LNCAP (cell line): Measurements from ENCODE around the gene CTDSP2.

Experiments used
- CTCF ChIP-seq: fragments of 450-650 bp; IDR thresholded peaks from 2 replicates; pipeline ENCODE4 v1.5.1; 2017; ENCODE audit warnings: mild to moderate bottlenecking

Gene CTDSP2

GRCh38 chr12:57872362-57872761, 25.8 kb upstream of the CTDSP2 start:
- TF ChIP-seq CTCF, result no peak

GRCh38 chr12:57869927-57870318, 23.4 kb upstream of the CTDSP2 start:
- no peak for TF ChIP-seq CTCF

GRCh38 chr12:57869298-57869926, 22.9 kb upstream of the CTDSP2 start:
- TF ChIP-seq CTCF, result no peak

- no peak for TF ChIP-seq CTCF
These were observed 22.3 kb upstream of the CTDSP2 start for GRCh38 chr12:57868851-57869268.

- TF ChIP-seq CTCF, result no peak
These were observed 21.7 kb upstream of the CTDSP2 start for GRCh38 chr12:57868221-57868620.

GRCh38 chr12:57866308-57867019, 19.9 kb upstream of the CTDSP2 start:
- no peak for TF ChIP-seq CTCF

GRCh38 chr12:57865084-57865751, 18.7 kb upstream of the CTDSP2 start:
- TF ChIP-seq CTCF, result no peak
